HepG2 (cell line): Measurements from ENCODE around the gene NOXO1. TPM values are rescaled to one million over a fixed set of nuclear protein-coding genes. Genes with fewer than 3 reads are reported as not detected.

Experiments used
- BCL6 ChIP-seq: IDR thresholded peaks from 2 replicates; pipeline ENCODE4 v1.6.1; 2016; ENCODE audit warnings: missing genetic modification reagents, missing compliant biosample characterization
- BHLHE40 ChIP-seq: IDR thresholded peaks from 2 replicates; pipeline ENCODE4 v1.6.1; 2011; ENCODE audit warnings: low read length, improper control_type of control experiment
- CEBPG ChIP-seq: IDR thresholded peaks from 2 replicates; pipeline ENCODE4 v1.6.1; 2016
- GPN1 ChIP-seq: sonication (generic); formaldehyde crosslinking; IDR thresholded peaks from 2 replicates; pipeline ENCODE4 v1.5.1; 2020; ENCODE audit warnings: missing genetic modification reagents, borderline replicate concordance
- HIC2 ChIP-seq: sonication (generic); formaldehyde crosslinking; IDR thresholded peaks from 2 replicates; pipeline ENCODE4 v1.9.0; 2022; ENCODE audit warnings: low read depth, missing genetic modification reagents
- JDP2 ChIP-seq: sonication (generic); formaldehyde crosslinking; IDR thresholded peaks from 2 replicates; pipeline ENCODE4 v1.8.1; 2022; ENCODE audit warnings: missing genetic modification reagents, borderline replicate concordance
- ZNF234 ChIP-seq: sonication (generic); formaldehyde crosslinking; conservative IDR thresholded peaks from 2 replicates; pipeline ENCODE4 v1.5.1; 2020; ENCODE audit warnings: mild to moderate bottlenecking, missing genetic modification reagents
- ZNF281 ChIP-seq: sonication (generic); formaldehyde crosslinking; IDR thresholded peaks from 2 replicates; pipeline ENCODE4 v1.4.0; 2020; ENCODE audit warnings: missing genetic modification reagents, borderline replicate concordance
- polyA plus RNA-seq, 8 experiments: library from polyadenylated mRNA; depleted of rRNA in 3 of 8; stranded (reverse) in 7 of 8; unstranded in 1 of 8; fragments of >200 nt; fragmentation: Illumina TruSeq in 4 of 8; extraction: Trizol in 4 of 8; gene quantifications; 2 replicates each; pipeline versions ENCODE4 v1.2.1 to v1.2.3, GENCODE V29; 2011 to 2016; ENCODE audit warnings: low read depth in 4 of 8, missing spikeins in 1 of 8, mixed read lengths in 1 of 8; ENCODE audit not compliant: insufficient read depth in 1 of 8
- total RNA-seq, 5 experiments: library from RNA; depleted of rRNA; stranded (reverse); fragments of >200 nt; fragmentation: Illumina TruSeq; extraction: Trizol; gene quantifications; 2 replicates each; pipeline ENCODE4 v1.2.3, GENCODE V29; 2016; ENCODE audit warnings: low read depth in 1 of 5
- TF ChIP-seq, protein P1 (sequence below): sonication (generic); formaldehyde crosslinking; IDR thresholded peaks from 2 replicates; pipeline ENCODE4 v1.9.0; 2021; ENCODE audit warnings: mild to moderate bottlenecking, missing genetic modification reagents
- TF ChIP-seq, protein P2 (sequence below): sonication (generic); formaldehyde crosslinking; IDR thresholded peaks from 2 replicates; pipeline ENCODE4 v1.5.0; 2020; ENCODE audit warnings: mild to moderate bottlenecking, missing genetic modification reagents
- TF ChIP-seq, protein P3 (sequence below): IDR thresholded peaks from 2 replicates; pipeline ENCODE4 v1.6.1; 2016; ENCODE audit warnings: missing compliant biosample characterization, missing genetic modification reagents, borderline replicate concordance
- TF ChIP-seq, protein P4 (sequence below): conservative IDR thresholded peaks from 2 replicates; pipeline ENCODE4 v1.6.1; 2018; ENCODE audit warnings: missing genetic modification reagents
- TF ChIP-seq, protein P5 (sequence below): sonication (generic); formaldehyde crosslinking; IDR thresholded peaks from 2 replicates; pipeline ENCODE4 v1.5.0; 2020; ENCODE audit warnings: missing genetic modification reagents

NOXO1 gene
- total and polyA plus RNA-seq, 2 of the 13 experiments (the other 11 are each of a cell fraction or from before 2014, with no cell fraction given), result 0.69 to 1.4 TPM

DNA sequence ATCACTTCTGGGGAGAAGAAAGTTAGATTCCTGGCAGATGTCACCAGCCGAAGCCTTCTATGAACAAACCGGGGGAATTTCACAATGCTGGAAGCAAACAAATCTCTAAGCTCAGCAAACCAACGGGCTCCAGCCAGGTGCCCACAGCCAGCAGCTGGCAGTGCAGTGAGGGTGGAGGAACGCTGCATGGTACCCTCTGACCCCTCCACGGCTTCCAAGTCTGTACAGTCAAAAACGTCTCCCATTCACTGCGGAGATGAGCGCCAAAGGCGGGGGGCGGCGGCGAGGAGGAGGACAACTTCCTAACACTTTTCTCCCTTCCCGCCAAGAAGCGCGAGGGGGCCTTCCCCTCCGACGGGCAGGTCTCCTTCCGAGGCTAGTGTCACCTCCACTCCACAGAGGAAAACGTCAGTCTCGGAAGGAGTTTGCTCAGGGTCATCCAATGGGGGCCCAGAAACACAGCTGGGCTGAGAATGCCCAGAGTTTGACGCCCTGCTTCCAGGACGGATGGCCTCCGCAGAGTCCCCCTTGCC, 27.4 kb upstream of the NOXO1 start (continued):
- TF ChIP-seq HIC2 (CRISPR knock-in tag), result peak; percentile 66
- TF ChIP-seq, protein P1, sequence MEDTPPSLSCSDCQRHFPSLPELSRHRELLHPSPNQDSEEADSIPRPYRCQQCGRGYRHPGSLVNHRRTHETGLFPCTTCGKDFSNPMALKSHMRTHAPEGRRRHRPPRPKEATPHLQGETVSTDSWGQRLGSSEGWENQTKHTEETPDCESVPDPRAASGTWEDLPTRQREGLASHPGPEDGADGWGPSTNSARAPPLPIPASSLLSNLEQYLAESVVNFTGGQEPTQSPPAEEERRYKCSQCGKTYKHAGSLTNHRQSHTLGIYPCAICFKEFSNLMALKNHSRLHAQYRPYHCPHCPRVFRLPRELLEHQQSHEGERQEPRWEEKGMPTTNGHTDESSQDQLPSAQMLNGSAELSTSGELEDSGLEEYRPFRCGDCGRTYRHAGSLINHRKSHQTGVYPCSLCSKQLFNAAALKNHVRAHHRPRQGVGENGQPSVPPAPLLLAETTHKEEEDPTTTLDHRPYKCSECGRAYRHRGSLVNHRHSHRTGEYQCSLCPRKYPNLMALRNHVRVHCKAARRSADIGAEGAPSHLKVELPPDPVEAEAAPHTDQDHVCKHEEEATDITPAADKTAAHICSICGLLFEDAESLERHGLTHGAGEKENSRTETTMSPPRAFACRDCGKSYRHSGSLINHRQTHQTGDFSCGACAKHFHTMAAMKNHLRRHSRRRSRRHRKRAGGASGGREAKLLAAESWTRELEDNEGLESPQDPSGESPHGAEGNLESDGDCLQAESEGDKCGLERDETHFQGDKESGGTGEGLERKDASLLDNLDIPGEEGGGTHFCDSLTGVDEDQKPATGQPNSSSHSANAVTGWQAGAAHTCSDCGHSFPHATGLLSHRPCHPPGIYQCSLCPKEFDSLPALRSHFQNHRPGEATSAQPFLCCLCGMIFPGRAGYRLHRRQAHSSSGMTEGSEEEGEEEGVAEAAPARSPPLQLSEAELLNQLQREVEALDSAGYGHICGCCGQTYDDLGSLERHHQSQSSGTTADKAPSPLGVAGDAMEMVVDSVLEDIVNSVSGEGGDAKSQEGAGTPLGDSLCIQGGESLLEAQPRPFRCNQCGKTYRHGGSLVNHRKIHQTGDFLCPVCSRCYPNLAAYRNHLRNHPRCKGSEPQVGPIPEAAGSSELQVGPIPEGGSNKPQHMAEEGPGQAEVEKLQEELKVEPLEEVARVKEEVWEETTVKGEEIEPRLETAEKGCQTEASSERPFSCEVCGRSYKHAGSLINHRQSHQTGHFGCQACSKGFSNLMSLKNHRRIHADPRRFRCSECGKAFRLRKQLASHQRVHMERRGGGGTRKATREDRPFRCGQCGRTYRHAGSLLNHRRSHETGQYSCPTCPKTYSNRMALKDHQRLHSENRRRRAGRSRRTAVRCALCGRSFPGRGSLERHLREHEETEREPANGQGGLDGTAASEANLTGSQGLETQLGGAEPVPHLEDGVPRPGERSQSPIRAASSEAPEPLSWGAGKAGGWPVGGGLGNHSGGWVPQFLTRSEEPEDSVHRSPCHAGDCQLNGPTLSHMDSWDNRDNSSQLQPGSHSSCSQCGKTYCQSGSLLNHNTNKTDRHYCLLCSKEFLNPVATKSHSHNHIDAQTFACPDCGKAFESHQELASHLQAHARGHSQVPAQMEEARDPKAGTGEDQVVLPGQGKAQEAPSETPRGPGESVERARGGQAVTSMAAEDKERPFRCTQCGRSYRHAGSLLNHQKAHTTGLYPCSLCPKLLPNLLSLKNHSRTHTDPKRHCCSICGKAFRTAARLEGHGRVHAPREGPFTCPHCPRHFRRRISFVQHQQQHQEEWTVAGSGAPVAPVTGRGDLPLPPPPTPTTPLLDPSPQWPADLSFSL, result no peak
- no peak for TF ChIP-seq JDP2 (CRISPR knock-in tag)
- TF ChIP-seq BCL6 (CRISPR knock-in tag), result peak; percentile 80
- TF ChIP-seq, protein P2, sequence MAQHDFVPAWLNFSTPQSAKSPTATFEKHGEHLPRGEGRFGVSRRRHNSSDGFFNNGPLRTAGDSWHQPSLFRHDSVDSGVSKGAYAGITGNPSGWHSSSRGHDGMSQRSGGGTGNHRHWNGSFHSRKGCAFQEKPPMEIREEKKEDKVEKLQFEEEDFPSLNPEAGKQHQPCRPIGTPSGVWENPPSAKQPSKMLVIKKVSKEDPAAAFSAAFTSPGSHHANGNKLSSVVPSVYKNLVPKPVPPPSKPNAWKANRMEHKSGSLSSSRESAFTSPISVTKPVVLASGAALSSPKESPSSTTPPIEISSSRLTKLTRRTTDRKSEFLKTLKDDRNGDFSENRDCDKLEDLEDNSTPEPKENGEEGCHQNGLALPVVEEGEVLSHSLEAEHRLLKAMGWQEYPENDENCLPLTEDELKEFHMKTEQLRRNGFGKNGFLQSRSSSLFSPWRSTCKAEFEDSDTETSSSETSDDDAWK, result no peak
- TF ChIP-seq BHLHE40, result no peak
- no peak for TF ChIP-seq ZNF234 (CRISPR knock-in tag)
- no peak for TF ChIP-seq GPN1
- TF ChIP-seq CEBPG, result peak; percentile 44
- TF ChIP-seq, protein P3, sequence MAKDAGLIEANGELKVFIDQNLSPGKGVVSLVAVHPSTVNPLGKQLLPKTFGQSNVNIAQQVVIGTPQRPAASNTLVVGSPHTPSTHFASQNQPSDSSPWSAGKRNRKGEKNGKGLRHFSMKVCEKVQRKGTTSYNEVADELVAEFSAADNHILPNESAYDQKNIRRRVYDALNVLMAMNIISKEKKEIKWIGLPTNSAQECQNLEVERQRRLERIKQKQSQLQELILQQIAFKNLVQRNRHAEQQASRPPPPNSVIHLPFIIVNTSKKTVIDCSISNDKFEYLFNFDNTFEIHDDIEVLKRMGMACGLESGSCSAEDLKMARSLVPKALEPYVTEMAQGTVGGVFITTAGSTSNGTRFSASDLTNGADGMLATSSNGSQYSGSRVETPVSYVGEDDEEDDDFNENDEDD (CRISPR knock-in tag), result peak; percentile 69
- TF ChIP-seq, protein P4, sequence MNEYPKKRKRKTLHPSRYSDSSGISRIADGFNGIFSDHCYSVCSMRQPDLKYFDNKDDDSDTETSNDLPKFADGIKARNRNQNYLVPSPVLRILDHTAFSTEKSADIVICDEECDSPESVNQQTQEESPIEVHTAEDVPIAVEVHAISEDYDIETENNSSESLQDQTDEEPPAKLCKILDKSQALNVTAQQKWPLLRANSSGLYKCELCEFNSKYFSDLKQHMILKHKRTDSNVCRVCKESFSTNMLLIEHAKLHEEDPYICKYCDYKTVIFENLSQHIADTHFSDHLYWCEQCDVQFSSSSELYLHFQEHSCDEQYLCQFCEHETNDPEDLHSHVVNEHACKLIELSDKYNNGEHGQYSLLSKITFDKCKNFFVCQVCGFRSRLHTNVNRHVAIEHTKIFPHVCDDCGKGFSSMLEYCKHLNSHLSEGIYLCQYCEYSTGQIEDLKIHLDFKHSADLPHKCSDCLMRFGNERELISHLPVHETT (CRISPR knock-in tag), result no peak
- TF ChIP-seq, protein P5, sequence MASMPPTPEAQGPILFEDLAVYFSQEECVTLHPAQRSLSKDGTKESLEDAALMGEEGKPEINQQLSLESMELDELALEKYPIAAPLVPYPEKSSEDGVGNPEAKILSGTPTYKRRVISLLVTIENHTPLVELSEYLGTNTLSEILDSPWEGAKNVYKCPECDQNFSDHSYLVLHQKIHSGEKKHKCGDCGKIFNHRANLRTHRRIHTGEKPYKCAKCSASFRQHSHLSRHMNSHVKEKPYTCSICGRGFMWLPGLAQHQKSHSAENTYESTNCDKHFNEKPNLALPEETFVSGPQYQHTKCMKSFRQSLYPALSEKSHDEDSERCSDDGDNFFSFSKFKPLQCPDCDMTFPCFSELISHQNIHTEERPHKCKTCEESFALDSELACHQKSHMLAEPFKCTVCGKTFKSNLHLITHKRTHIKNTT, result no peak
- TF ChIP-seq ZNF281 (CRISPR knock-in tag), result no peak
